ENCODE data around the gene FBXO24. TPM values are rescaled to one million over a fixed set of nuclear protein-coding genes. Genes with fewer than 3 reads are reported as not detected.
A peak's percentile ranks its signal among the peaks of the same experiment; 100 is the strongest.

The FBXO24 gene
- total and polyA plus RNA-seq, 2 of the 4 experiments (the other 2 are of a cell fraction) = 0.43 to 0.54 TPM

DNA sequence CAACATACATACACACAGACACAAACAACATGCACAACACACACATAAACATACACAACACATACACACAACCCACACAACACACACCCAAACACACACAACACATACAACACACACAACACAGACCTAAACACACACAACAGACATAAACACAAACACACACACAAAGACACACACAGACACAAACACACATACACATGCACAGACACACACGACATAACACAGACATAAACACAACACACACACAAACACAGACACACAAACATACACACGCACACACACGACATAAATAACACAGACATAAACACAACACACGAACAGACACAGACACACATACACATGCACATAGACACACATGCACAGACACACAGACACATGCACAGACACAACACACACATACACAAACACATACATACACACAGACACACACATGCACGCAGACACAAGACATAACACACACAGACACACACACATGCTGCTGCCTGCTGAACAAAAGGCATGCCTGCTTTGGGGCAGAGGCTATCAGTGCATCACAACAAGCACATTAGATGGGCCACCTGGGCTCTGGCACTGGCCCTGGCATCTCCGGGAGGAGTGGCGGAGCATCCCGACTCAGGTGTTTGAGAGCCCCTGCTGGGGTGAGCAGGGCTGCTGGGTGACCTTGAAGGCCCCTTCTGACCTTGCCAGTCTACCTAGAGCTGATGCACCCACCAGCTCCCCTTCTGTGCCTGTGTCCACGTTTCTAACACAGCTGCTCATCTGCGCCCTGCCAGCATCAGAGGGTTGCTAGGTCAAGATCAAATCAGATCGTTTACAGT is 5.5 kb upstream of the FBXO24 start (continued):
- TF ChIP-seq SMC3 (IDR thresholded peaks at IDR 0.05; ENCODE audit: low read depth, low read length) = no peak
- TF ChIP-seq BHLHE40 (IDR thresholded peaks at IDR 0.05; ENCODE audit: low read depth, low read length) = no peak

DNA sequence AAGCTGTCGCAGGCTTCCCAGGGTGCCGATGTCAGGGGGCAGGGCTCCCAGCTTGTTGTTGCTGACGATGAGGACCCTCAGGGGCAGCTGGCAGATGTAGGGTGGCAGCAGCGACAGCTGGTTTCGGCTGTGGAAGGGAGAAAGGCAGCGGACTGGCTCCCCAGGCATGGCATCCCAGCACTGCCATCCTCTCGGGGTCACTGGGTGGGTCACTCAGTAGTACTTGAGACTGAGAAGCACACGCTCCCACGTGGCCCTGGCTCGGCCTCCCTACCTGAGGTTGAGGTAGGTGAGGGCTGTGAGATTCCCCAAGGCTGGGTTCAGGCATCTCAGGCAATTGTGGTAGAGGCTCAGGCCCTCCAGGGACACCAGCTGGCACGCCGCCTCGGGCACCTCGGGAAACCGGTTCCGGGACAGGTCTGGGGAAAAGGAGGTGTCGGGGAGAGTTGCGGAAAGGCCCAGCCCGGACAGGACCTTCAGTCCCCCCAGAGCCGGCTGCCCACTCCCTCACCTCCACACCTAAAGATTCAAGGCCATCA is 4.0 kb upstream of the FBXO24 start:
- Histone ChIP-seq H4K8ac (ENCODE audit: low read depth in 2 of 2, low read length in 2 of 2) (no peak overlapping the region), H2AK5ac (ENCODE audit: low read depth, low read length) (no peak overlapping the region), H2BK15ac (ENCODE audit: low read depth, low read length) (no peak overlapping the region), H4K5ac (ENCODE audit: low read depth, low read length) (no peak overlapping the region), H3K4ac (ENCODE audit: low read depth, low read length) (no peak overlapping the region), H3K79me1 (ENCODE audit: low read depth in 1 of 2, low read length in 2 of 2) (peaks cover 17 to 70% of the 10 kb centered on the region in 2 experiments), H3K4me1 (ENCODE audit: control insufficient read depth, insufficient read depth, low read length) (peaks cover 12% of the 10 kb centered on the region), H3K56ac (ENCODE audit: extremely low read depth, insufficient read depth, low read length) (no peak overlapping the region), H3K36me3 (ENCODE audit: control insufficient read depth, insufficient read depth, low read length) (peaks cover 50% of the 10 kb centered on the region), H2BK120ac (ENCODE audit: low read depth, low read length) (no peak overlapping the region), H4K91ac (ENCODE audit: insufficient read depth, low read depth, low read length) (no peak overlapping the region), H3K9me1 (ENCODE audit: insufficient read depth, low read length) (peaks cover 5% of the 10 kb centered on the region), H3K18ac (ENCODE audit: low read depth, low read length) (no peak overlapping the region), H2BK5ac (ENCODE audit: low read depth, low read length, poor library complexity, severe bottlenecking) (no peak overlapping the region), H3K23ac (ENCODE audit: low read depth, low read length) (peak overlapping the region; percentile 8; the same call in 1 of the 2 replicates), H3K4me2 (ENCODE audit: low read depth, low read length) (no peak overlapping the region), H2AFZ (replicated peaks; ENCODE audit: low read length, poor library complexity) (no peak overlapping the region), H3K27me3 (ENCODE audit: control insufficient read depth, insufficient read depth, low read length) (no peaks in the 10 kb centered on the region), H4K20me1 (ENCODE audit: insufficient read depth, low read length) (peaks cover 39% of the 10 kb centered on the region), H2BK20ac (ENCODE audit: low read depth, low read length) (no peak overlapping the region), H3K14ac (replicated peaks; ENCODE audit: low read depth, low read length) (no peak overlapping the region), H3K9me3 (ENCODE audit: control insufficient read depth, insufficient read depth, low read length) (no peaks in the 10 kb centered on the region), H3K9ac (ENCODE audit: low read depth, low read length) (no peak overlapping the region), H3K4me3 (ENCODE audit: insufficient read depth, low read depth, low read length) (no peak overlapping the region), H2AK9ac (replicated peaks; ENCODE audit: low read depth, low read length, poor library complexity) (no peak overlapping the region), H3K27ac (ENCODE audit: insufficient read depth, low read length) (peak overlapping the region; percentile 7; the same call in 1 of the 2 replicates)
- TF ChIP-seq CHD1 (IDR thresholded peaks at IDR 0.05; ENCODE audit: low read depth, low read length) = no peak
- no peak for TF ChIP-seq SMC3 (IDR thresholded peaks at IDR 0.05; ENCODE audit: low read depth, low read length)
- no peak for TF ChIP-seq BHLHE40 (IDR thresholded peaks at IDR 0.05; ENCODE audit: low read depth, low read length)
- TF ChIP-seq RFX5 (IDR thresholded peaks at IDR 0.05; ENCODE audit: low read depth, low read length) = no peak
- TF ChIP-seq, protein P1, sequence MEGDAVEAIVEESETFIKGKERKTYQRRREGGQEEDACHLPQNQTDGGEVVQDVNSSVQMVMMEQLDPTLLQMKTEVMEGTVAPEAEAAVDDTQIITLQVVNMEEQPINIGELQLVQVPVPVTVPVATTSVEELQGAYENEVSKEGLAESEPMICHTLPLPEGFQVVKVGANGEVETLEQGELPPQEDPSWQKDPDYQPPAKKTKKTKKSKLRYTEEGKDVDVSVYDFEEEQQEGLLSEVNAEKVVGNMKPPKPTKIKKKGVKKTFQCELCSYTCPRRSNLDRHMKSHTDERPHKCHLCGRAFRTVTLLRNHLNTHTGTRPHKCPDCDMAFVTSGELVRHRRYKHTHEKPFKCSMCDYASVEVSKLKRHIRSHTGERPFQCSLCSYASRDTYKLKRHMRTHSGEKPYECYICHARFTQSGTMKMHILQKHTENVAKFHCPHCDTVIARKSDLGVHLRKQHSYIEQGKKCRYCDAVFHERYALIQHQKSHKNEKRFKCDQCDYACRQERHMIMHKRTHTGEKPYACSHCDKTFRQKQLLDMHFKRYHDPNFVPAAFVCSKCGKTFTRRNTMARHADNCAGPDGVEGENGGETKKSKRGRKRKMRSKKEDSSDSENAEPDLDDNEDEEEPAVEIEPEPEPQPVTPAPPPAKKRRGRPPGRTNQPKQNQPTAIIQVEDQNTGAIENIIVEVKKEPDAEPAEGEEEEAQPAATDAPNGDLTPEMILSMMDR (conservative IDR thresholded peaks at IDR 0.05; ENCODE audit: low read depth, low read length) = no peak
- TF ChIP-seq MAZ (IDR thresholded peaks at IDR 0.05; ENCODE audit: borderline replicate concordance, low read depth, low read length) = no peak
- TF ChIP-seq CEBPB (IDR thresholded peaks at IDR 0.05; ENCODE audit: low read depth, low read length) = no peak
- TF ChIP-seq, protein P2, sequence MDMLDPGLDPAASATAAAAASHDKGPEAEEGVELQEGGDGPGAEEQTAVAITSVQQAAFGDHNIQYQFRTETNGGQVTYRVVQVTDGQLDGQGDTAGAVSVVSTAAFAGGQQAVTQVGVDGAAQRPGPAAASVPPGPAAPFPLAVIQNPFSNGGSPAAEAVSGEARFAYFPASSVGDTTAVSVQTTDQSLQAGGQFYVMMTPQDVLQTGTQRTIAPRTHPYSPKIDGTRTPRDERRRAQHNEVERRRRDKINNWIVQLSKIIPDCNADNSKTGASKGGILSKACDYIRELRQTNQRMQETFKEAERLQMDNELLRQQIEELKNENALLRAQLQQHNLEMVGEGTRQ (IDR thresholded peaks at IDR 0.05; ENCODE audit: low read depth, low read length) = no peak
- no peak for TF ChIP-seq MXI1 (IDR thresholded peaks at IDR 0.05; ENCODE audit: borderline replicate concordance, low read depth, low read length)
- BruUV-seq (replicated peaks) = no TSS peak
- in situ Hi-C loops (cut with MboI; ENCODE audit: low sequenced_read_pairs) = loop anchor here (25.0 kb wide), 1 partner anchor 280 kb away; the partner anchor contains the start of genes SLC12A9 and TRIP6
- DNase-seq (no peak), ATAC-seq (ENCODE audit: low read depth) (no peak)
- POLR2A ChIA-PET (ENCODE audit: unreplicated experiment) = interaction anchor here (0.6 kb wide), 1 partner anchor 130 kb away, joined by 4 read pairs; no protein-coding TSS in a partner anchor
- WGBS, 2 experiments (ENCODE audit: extremely low coverage in 2 of 2, insufficient read length in 1 of 2) = 87% methylated on average over 4 of the region's 20 CpGs; no CpG with 5 or more reads in 1 of the 2 experiments
- CTCF ChIA-PET = no interaction called here
- dilution Hi-C loops (cut with HindIII; ENCODE audit: low sequenced_read_pairs, unreplicated experiment) = no loop called here
- intact Hi-C loops (cut with micrococcal nuclease) = loop anchor here (10.0 kb wide), 1 partner anchor 253 kb away; no protein-coding TSS in a partner anchor

Measured in IMR-90 (cell line).